ENCODE results near the gene EZH2.
A peak's percentile ranks its signal among the peaks of the same experiment; 100 is the strongest.

Gene EZH2

DNA sequence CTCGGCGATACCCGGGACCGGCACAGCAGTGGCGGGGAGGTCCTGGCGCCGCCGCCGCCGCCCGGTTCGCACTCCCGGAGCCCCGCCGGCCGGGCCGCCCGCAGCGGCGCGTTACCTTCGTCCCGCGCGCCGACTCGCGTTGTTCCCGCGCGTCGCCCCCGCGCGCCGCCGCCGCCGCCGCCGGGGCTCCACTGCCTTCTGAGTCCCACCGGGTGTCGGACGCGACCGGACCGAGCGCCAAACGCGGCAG lies at the start of gene EZH2:
Gene EZH2, minus strand, starts transcription at position 243 of the 250 bp plus-strand sequence. CDS start 36,993 bp downstream, outside the sequence.
- ATAC-seq (peak; percentile 14), DNase-seq (no peak)

DNA sequence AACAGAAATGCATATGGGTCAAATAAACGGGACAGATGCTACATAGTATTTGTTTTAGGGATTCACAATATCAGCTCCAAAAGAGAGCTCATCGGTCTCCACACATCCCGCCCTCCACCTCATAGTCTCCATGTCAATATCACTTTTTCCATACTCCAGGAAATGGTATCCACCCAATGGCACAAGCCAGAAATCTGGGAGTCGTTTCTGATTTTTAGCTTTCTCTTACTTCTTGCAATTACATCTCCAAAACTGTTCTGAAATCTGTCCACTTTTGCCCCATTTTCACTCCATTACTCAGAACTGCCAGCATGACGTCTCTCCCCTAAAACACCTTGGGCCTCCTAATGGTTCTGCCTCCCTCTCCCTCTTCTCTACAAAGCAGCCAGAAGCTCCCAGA lies 47.4 kb upstream of the EZH2 start:
- no peak for DNase-seq
- ATAC-seq = no peak

DNA sequence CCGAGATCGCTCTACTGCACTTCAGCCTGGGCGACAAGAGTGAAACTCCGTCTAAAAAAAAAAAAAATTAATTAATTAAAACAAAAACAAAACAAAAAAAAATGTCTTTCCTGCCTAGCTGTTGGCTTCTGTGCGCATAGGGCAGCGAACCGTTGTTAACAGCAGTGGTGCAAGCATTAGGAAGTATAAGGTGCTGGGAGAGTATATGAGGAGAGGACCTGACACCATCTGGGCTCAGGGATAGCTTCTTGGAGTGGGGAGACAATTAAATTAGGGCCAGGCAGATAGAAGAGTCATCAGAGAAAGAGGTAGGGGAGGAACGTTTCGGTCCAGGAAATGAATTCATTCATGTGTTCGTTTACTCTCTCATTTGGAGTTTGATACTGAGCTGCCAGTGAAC lies 46.2 kb upstream of the EZH2 start:
- DNase-seq = peak; percentile 2
- ATAC-seq = no peak

DNA sequence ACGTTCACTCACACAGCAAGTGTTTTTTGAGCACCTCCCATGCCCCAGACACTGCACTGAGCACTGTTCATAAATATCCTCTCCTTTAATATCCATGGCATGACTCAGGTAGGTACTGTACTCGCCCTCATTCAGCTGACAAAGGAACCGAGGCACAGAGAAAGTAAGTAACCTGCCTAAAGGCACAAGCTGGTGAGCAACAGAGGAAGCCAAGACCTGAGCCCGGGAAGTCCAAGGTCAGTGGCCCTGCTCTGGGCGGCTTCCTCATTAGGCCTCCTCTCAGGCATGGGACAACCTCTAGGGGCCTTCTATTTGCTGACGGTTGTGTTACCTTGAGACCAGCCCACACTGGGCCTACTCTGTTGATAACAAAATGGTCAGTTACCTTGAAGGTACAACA lies 45.1 kb upstream of the EZH2 start:
- DNase-seq = no peak
- no peak for ATAC-seq

DNA sequence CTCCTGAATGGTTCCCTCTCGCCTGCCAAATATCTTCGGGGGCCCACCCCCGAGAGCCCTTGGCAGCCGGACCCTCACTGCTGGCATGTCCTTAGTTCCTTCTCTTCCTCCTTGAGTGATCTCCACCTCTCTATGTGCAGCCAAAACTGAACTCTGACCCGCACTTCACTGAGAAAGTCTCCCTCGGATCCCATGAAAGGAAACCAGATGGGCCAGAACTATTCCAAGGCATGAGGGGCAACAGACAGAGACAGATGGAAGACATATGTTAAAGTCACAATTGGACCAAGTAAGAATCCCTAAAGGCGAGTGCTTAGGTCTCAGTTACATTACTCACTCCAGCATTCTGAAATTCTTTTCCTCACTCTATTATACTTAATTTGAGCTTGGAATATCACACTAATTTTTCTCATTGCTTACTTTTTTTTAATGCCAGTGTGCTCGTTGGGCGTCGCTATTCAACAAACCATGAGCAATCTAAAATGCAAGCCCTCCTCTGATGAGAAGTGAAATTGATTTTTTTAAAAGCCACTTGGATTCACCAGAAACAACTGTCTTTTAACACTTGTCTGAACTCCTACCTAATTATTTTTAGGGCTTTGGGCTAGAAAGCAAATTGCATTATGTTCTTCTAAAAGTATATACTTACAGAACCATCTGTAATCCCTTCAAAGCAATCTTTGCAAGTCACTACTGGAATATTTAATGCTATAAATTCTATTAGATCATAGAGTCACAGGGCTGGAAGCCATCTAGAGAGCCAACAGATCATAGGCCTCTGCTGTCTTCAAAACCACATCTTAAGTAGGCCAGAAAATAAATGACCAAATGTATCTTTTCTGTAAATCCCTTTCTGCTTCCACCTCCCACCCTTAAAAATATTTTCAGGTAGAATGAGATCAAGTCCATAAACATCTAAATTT lies 43.3 kb upstream of the EZH2 start:
- ATAC-seq (no peak), DNase-seq (no peak)

DNA sequence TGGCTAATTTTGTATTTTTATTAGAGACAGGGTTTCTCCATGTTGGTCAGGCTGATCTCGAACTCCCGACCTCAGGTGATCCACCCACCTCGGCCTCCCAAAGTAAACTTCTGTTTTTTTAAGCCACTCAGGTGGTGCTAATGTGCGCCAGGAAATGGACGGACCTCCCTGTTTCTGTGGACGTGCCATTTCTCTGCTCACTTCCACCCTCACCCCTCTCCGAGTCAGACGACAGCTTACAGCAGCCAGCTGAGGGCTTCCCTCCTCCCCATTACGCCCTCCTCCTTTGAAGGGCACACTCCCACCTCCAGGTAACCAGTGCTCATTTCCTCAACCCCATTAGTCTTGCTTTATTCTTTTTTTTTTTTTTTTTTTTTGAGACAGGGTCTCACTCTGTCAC lies 41.7 kb upstream of the EZH2 start:
- ATAC-seq = no peak
- DNase-seq = no peak

DNA sequence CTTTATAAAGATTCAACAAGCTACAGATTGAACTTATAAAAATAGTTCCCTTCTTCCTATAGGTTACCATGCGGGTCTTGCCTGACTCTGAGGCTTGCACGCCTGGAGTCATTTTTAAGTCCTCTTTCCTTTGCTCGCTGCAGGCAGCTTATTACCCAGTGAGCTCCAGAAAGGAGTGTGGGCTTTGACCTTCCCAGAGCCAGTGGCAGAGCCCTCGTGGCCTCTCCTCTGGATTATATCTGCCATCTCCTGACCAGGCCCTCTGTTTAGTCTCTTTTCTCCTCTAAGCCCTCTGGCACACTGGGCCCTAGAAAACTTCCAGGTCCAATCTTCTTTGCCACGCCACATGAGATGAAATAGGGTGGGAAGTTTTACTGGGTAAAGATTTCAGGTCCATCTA lies 39.9 kb upstream of the EZH2 start:
- no peak for DNase-seq
- no peak for ATAC-seq

DNA sequence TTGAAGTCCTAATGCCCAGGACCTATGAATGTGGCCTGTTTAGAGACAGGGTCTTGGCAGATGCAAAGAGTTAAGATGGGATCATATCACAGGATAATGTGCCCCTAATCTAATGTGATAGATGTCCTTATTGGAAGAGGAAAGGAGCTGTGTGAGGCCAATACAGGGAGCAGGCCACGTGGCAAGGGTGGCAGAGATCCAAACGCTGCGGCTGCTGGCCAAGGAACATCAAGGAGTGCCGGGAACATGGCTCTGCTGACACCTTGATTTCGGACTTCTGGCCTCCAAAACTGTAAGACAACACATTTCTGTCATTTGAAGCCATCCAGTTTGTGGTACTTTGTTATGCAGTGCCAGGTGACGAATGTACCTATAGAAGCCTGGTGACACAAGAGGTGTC lies 37.7 kb upstream of the EZH2 start:
- ATAC-seq (no peak), DNase-seq (no peak)

DNA sequence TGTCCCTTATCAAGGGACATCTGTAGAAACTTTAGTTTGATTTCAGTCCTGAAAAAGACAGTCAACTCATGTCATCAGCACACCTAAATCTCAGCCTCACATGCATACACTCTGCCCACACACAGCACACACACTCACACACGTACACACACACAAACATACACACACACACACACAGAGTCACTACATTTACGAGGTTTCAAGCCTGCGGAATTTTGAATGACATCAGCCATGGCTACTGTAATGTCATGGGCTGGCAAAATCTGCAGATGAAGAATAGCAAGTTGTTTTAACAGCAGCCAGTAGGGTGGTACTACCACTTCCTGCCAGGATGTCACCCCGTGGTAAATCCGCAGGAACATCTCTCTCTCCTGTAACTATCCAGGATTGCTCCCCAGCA lies 37.1 kb upstream of the EZH2 start:
- peak; percentile 57 for ATAC-seq

DNA sequence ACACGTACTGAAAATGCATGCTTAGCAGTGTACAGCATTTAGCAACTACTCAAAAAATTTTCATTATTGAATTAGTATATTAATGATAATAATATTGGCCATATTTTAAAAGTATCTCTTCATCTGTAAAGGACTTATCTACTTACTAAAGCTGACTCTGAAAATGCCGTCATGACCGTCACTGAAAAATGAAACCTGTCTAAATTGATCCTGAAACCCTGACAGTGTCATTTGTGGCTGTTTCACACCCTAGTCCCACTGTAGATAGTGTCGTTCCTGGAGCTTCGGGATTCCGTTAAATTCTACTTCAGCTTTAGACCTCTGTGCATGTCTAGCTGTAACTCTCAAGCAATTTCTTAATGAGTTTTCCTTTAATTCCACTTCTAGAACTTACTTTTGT lies 35.8 kb upstream of the EZH2 start:
- DNase-seq = no peak
- ATAC-seq = no peak

More for the DNA sequence above, 37.1 kb upstream of the EZH2 start:
- no peak for DNase-seq

DNA sequence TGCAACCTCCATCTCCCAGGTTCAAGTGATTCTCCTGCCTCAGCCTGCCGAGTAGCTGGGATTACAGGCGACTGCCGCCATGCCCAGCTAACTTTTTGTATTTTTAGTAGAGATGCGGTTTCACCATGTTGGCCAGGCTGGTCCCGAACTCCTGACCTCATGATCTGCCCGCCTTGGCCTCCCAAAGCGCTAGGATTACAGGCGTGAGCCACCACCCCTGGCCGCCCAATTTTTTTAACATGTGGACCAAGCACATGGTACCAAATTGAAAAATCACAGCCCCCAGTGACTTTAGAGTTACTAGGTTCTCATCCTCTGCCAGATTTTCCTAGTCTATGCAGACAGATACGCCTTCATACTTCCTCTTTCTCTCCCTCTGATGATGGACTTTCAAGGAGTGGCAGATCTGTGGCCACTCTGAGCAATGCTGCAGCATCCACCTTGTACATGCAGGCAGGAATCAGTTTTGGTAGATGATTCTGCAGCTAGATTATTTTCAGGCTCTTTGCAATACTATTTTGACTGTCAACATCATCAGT lies 34.0 kb upstream of the EZH2 start:
- ATAC-seq = no peak
- DNase-seq = no peak

DNA sequence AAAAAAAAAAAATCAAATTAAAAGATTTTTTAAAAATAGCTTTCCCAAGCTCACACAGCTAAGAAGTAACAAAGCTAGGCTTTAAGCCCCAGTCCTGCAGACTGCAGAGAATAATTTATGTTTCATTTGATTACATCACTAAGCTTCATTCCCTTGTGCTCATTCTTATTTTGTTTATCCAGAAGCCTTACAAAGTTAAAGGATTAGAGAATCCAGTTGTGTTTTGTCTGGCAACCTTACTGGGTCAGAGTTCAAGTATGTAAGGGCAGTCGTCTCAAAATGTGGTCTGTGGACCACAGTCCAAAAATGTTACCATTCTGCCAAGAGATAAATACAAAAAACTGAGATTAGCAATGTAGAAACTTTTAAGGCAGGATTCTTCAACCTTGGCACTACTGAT lies 32.1 kb upstream of the EZH2 start:
- ATAC-seq (no peak), DNase-seq (no peak)

DNA sequence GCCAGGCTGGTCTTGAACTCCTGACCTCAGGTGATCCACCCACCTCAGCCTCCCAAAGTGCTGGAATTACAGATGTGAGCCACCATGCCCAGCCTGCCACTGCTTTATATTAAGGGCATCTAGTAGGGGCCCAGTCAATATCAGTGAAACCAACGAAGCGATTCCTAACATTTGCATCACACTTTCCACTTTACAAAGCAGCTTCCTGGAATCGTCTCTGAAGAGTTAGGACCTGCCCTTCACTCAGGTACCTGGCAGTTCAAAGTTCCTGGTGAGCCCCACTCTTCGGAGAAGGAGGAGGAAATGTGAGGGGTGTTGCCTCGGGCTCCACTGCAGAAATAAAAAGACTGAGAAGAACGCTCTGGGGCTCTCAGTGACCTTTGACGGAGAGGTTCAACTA lies 31.1 kb upstream of the EZH2 start:
- ATAC-seq = peak; percentile 28
- peak; percentile 35 for DNase-seq

DNA sequence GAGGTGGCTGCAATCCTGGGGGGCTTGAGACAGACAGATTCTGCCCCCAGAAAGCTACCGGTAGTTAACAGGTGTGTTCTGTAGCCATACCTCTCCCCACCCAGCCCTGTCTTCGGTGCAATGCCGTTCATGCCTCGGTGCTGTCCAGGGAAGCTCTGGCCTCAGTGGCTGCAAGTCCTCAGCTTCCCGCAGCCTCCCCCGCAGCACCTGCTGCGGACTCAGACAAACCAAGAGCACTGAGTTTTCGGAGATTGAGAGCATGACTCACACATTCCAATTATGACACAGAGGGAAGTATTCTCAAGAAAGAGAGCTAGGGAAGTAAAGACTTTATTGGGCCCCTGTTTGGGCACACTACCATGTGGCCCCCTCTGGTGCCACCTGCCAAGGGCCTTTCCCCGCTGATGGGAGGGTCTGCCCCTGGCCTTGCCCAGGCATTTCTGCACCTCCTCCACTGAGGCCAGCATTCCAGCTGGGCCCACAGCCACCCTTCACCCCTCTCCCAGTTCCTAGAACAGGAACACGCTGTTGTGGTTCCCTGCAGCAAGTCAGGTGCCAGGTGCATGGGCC lies 30.2 kb upstream of the EZH2 start:
- DNase-seq (peak; percentile 75), ATAC-seq (peak; percentile 66)

DNA sequence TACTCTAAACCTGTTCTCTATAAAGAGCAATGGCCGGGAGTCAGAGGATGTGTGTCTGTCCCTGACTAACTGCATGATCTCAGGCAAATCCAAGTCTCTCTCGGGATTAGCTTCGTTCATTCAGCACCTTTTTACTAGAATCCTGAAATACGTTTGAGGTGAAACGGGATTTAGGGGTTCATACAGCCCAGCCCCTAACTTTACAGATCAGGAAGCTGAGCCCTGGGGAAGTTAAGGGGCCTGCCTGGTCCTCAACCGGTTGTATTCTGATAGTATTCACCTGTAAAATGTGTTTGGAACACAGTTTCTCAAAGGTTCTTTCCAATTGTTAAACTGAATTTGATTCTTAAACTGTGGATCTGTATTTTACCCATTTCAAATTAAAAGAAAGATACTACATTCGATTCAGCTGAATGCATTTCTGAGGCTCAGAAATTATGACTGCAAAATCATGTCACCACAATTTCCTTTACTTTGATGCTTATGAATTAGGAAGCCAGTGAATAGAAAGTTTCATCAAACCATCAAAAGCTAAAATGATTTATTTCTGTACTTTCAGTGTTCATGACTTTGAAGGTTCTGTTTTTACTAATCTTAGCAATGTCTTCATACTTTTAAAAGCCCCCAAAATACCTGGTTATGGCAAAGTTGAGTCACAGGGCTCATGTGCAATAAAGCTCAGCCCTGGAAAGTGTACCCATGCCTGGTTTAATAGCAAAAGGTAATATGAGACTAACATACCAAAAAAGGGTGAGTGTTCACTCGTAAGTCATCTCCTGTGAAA lies 28.9 kb upstream of the EZH2 start:
- ATAC-seq (peak; percentile 69), DNase-seq (peak; percentile 58)

DNA sequence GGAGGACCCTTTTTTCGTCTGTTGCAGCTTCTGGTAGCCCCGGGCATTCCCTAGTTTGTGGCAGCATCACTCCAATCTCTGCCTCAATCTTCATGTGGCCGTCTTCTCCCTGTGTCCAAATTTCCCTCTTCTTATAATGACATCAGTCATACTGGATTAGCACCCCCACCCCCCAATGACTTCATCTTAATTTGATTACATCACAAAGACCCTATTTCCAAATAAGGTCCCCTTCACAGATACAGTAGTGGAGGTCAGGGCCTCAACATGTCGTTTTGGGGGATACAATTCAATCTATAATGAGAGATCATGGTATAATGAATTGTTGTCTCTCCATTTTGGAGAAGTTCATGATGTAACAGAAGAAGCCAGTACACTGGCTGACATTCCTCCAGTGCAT lies 28.1 kb upstream of the EZH2 start:
- DNase-seq (peak; percentile 33), ATAC-seq (no peak)

DNA sequence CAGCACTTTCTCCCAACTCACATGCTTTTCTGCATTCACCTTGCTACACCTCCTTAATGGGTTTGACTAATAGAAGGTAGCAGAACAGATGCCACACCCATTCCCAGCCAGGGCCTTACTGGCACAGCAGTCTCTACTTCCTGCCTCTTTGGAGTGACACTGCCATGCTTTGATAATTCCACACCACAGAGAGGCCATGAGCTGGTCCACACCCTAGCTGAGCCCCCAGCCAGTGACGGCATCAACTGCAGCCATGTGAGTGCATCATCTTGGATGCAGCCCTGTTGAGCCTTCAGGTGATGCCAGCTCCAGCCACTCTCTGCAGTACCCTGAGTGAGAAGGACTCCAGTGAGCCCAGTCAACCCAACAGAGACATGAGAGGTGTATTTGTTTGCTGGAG lies 27.5 kb upstream of the EZH2 start:
- DNase-seq = peak; percentile 42
- no peak for ATAC-seq

DNA sequence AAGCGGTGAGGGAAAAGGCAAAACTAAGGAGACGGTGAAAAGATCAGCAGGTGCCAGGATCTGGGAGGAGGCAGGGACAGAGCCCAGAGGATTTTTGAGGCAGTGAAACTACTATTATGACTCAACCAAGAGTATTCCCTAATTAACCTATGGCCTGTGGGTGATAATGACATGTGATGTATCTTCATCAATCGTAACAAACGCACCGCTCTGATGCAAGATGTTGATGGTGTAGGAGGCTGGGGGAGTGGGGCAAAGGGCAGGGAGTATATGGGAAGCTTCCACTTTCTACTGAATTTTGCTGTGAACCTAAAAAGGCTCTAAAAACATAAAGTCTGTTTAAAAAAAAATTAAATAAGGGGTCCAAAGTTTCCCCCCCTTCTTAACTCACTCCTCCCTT lies 25.5 kb upstream of the EZH2 start:
- DNase-seq = no peak
- no peak for ATAC-seq

DNA sequence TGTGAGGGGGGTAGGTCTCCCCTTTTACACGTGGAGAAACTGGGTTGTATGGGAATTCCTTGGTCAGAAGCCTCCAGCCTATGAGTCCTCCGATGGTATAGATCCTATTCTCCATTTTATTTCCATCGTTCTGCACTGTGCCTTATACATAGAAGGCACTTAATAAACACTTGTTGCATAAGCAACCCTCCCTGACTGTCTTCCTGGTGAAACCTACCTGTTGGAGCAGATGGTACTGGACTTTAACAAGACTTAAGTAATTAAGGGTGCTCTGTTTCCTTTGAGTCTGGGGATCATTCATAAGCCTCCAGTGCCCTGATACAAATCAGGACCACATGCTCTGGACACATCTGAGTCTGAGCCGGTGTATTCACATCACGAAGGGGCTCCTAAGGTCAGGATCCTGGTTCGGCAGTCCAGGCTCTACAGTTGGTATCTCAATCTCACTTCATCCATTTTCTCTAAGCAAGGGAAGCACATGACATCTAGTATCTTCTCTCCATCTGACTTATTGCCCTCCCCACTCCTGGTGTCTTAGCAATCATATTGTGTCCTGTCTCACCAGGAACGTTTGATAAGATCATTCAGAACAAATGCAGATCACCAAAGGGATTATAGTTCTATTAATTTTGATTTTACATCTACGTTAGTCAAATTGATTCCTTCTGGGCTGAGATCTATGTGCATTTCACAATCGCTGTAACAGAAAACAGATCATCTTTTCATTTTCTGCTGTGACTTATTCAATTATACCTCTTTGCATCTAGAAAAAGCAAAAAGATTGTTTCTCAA lies 22.8 kb upstream of the EZH2 start:
- no peak for ATAC-seq
- DNase-seq = no peak

DNA sequence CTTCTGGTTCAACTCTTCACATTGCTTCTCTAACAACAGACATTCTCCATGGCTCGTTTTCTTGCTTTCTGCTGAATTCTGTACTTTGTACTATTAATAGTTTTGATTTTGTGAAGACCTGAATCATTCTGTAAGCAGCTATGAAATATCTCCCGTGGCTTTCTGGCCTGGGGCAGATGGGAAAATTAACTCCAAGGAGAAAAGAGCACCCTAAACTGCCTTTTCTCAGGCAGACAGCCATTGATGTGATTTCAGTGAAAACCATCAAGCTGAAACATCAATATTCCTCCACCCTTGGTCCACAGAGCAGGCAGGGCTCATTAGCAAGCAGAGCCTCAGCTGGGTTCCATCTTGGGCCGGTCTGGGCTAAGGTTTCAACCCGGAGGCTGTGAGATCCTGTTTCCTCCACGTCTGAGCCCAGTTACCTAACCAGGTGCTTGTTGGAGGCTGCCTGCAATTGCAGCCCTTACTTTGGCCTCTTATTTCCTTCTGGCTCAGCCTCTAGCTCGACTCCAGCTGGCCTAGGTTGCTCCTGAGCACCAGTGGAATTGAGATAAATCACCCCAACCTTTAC lies 21.1 kb upstream of the EZH2 start:
- ATAC-seq (no peak), DNase-seq (no peak)

DNA sequence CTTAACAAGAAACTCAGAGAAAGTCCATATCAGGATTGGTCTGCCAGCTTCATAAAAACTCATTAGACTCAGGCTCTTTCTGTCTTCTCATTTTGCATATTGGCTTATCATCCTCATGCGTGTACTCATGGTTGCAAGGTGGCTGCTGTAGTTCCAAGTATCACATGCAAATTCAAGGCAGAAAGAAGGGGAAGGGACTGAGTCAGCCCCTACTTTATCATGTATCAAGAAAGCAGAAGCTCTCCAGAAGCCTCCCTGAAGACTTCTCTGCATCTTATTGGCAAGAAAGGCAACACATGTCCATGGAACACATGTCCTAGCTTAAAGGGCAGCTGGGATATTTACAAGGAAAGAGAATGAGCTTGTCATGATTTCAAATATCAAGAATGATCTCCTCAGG lies 19.4 kb upstream of the EZH2 start:
- DNase-seq = no peak
- peak; percentile 65 for ATAC-seq

DNA sequence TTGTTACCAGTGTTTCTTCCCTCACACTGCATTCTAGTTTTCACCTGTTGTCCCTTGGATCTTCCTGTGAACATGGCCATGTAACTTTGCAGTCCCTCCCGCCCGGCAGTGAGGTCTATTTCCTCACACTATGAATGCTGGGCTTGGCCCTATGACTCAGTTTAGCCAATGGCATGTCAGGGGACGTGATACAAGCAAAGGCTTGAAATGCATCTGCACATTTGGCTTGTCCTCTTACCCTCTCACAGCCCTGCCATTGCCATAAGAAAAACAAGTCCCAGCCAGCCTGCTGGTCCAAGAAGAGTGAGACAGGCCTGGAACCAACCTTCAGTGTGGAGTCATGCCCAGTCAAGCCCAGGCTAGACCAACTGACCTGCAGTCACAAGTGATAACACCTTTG lies 17.1 kb upstream of the EZH2 start:
- DNase-seq = no peak
- ATAC-seq = peak; percentile 75
